Brain microvascular endothelial cell (primary cell): ENCODE results near the gene ERI3.

Experiments
- DNase-seq: peaks from one replicate; pipeline ENCODE4 v3.0.0-alpha.2; 2020
- H3K27ac ChIP-seq: fragments of 250-450 bp; sonication (Bioruptor Pico); 2 replicates; pipeline ENCODE4 v1.5.1; 2020; ENCODE audit warnings: mild to moderate bottlenecking, moderate library complexity
- H3K27me3 ChIP-seq: fragments of 250-450 bp; sonication (Bioruptor Pico); replicated peaks from 2 replicates; pipeline ENCODE4 v1.5.1; 2020; ENCODE audit warnings: mild to moderate bottlenecking
- H3K36me3 ChIP-seq: fragments of 250-450 bp; sonication (Bioruptor Pico); replicated peaks from 2 replicates; pipeline ENCODE4 v1.5.1; 2020; ENCODE audit warnings: mild to moderate bottlenecking
- H3K4me3 ChIP-seq: 2 replicates; pipeline ENCODE4 v1.5.1; 2011; ENCODE audit warnings: low read depth, mild to moderate bottlenecking, control low read depth, low read length, moderate library complexity
- CTCF ChIP-seq: IDR thresholded peaks from 2 replicates; pipeline ENCODE4 v1.5.1; 2011; ENCODE audit warnings: low read depth, mild to moderate bottlenecking, moderate library complexity, low read length, control low read depth, inconsistent platforms; ENCODE audit errors: missing control alignments
- in situ Hi-C: cut with HindIII; loops from 2 replicates; pipeline ENCODE4 v1.10.0; 2017; ENCODE audit warnings: low sequenced_read_pairs, low pct_ligation_motif_present

ERI3 gene

GRCh38 chr1:44265656-44266358, 89.2 kb downstream of the ERI3 start:
- no peak for TF ChIP-seq CTCF
- DNase-seq = no peak
- in situ Hi-C loops = no loop called here
- H3K36me3 ChIP-seq = no peaks in the 10 kb centered on the region
- H3K27me3 ChIP-seq = no peaks in the 10 kb centered on the region
- H3K4me3 ChIP-seq = no peak overlapping the region
- no peak overlapping the region for H3K27ac ChIP-seq

- H3K27me3 ChIP-seq = no peaks in the 10 kb centered on the region
- H3K36me3 ChIP-seq = no peaks in the 10 kb centered on the region
- TF ChIP-seq CTCF = no peak
- DNase-seq = no peak
- in situ Hi-C loops = no loop called here
- H3K27ac ChIP-seq = no peak overlapping the region
- no peak overlapping the region for H3K4me3 ChIP-seq
Observed at GRCh38 chr1:44264451-44264771, 90.6 kb downstream of the ERI3 start.

- in situ Hi-C loops = no loop called here
- TF ChIP-seq CTCF = no peak
Observed at GRCh38 chr1:44263568-44264450, 91.2 kb downstream of the ERI3 start.

GRCh38 chr1:44262816-44263567, 92.1 kb downstream of the ERI3 start:
- no peaks in the 10 kb centered on the region for H3K27me3 ChIP-seq
- no peaks in the 10 kb centered on the region for H3K36me3 ChIP-seq
- H3K27ac ChIP-seq = no peak overlapping the region
- in situ Hi-C loops = no loop called here
- DNase-seq = no peak
- no peak overlapping the region for H3K4me3 ChIP-seq
- TF ChIP-seq CTCF = no peak

More at GRCh38 chr1:44263568-44264450, 91.2 kb downstream of the ERI3 start:
- Histone ChIP-seq H3K27me3 (no peaks in the 10 kb centered on the region), H3K27ac (no peak overlapping the region), H3K4me3 (no peak overlapping the region), H3K36me3 (no peaks in the 10 kb centered on the region)
- DNase-seq = no peak

GRCh38 chr1:44262414-44262813, 92.6 kb downstream of the ERI3 start:
- no peak for TF ChIP-seq CTCF
- in situ Hi-C loops = no loop called here

More at GRCh38 chr1:44262414-44262813, 92.6 kb downstream of the ERI3 start:
- Histone ChIP-seq H3K4me3 (no peak overlapping the region), H3K36me3 (no peaks in the 10 kb centered on the region), H3K27ac (no peak overlapping the region), H3K27me3 (no peaks in the 10 kb centered on the region)
- DNase-seq = no peak
